Mammary epithelial cell (primary cell): ENCODE results near the gene TOP2B.

ENCODE experiments used
- EZH2 ChIP-seq: IDR thresholded peaks from 2 replicates; pipeline ENCODE4 v1.6.1; 2012; ENCODE audit warnings: low read length, inconsistent platforms, borderline replicate concordance
- TF ChIP-seq, protein P1 (sequence below), 2 donors: IDR thresholded peaks in 1 of 2; conservative IDR thresholded peaks in 1 of 2; 2 replicates each; pipeline ENCODE4 v1.5.1; 2011 to 2012; ENCODE audit warnings: inconsistent platforms in 2 of 2, low read length in 2 of 2, mild to moderate bottlenecking in 2 of 2, control low read depth in 1 of 2, low read depth in 1 of 2; ENCODE audit not compliant: insufficient read depth in 1 of 2; ENCODE audit errors: extremely low read depth in 1 of 2

GRCh38 chr3:25658836-25659235, 5.9 kb downstream of the TOP2B start:
- TF ChIP-seq, protein P1, sequence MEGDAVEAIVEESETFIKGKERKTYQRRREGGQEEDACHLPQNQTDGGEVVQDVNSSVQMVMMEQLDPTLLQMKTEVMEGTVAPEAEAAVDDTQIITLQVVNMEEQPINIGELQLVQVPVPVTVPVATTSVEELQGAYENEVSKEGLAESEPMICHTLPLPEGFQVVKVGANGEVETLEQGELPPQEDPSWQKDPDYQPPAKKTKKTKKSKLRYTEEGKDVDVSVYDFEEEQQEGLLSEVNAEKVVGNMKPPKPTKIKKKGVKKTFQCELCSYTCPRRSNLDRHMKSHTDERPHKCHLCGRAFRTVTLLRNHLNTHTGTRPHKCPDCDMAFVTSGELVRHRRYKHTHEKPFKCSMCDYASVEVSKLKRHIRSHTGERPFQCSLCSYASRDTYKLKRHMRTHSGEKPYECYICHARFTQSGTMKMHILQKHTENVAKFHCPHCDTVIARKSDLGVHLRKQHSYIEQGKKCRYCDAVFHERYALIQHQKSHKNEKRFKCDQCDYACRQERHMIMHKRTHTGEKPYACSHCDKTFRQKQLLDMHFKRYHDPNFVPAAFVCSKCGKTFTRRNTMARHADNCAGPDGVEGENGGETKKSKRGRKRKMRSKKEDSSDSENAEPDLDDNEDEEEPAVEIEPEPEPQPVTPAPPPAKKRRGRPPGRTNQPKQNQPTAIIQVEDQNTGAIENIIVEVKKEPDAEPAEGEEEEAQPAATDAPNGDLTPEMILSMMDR (conservative IDR thresholded peaks at IDR 0.05 in 1 of 2, IDR thresholded peaks at IDR 0.05 in 1 of 2; ENCODE audit: extremely low read depth in 1 of 2, insufficient read depth in 1 of 2, low read depth in 1 of 2, low read length in 2 of 2), result no peak
- no peak for TF ChIP-seq EZH2
